ENCODE results near the gene SIL1. TPM values are rescaled to one million over a fixed set of nuclear protein-coding genes. Genes with fewer than 3 reads are reported as not detected.
"Not testable (repeated sequence)": the region's sequence is repeated elsewhere in the genome, so short reads cannot be mapped to it uniquely, and the experiment has no call there.

The SIL1 gene
- total and polyA plus RNA-seq, 2 donors (not counting 3 experiments of a cell fraction or from before 2014, with no cell fraction given), result 47.6 to 67.2 TPM

GRCh38 chr5:139012176-139012575 lies 186.0 kb downstream of the SIL1 start:
- Histone ChIP-seq H3K9me3 (replicated peaks; ENCODE audit: control insufficient read depth, insufficient read depth, low read length) (no peaks in the 10 kb centered on the region), H3K4me1 (ENCODE audit: control insufficient read depth, extremely low read depth, insufficient read depth, low read length) (peaks cover 13% of the 10 kb centered on the region), H3K4me3 (replicated peaks in 1 of 3; ENCODE audit: insufficient read depth in 1 of 3, low read depth in 1 of 3, low read length in 3 of 3) (no peak overlapping the region), H4K20me1 (replicated peaks; ENCODE audit: control insufficient read depth, extremely low read depth, insufficient read depth, low read length) (no peaks in the 10 kb centered on the region), H3K9ac (replicated peaks; ENCODE audit: extremely low read depth, insufficient read depth, low read length) (no peak overlapping the region), H3K9me1 (replicated peaks; ENCODE audit: control insufficient read depth, extremely low read depth, insufficient read depth, low read length) (no peaks in the 10 kb centered on the region), H3K4me2 (ENCODE audit: insufficient read depth, low read length) (no peak overlapping the region), H3K36me3 (ENCODE audit: control insufficient read depth in 2 of 2, extremely low read depth in 1 of 2, insufficient read depth in 2 of 2, low read length in 2 of 2) (no peaks in the 10 kb centered on the region), H3K27ac (ENCODE audit: insufficient read depth, low read depth, low read length) (no peak overlapping the region), H2AFZ (ENCODE audit: low read depth, low read length) (no peak overlapping the region), H3K79me2 (ENCODE audit: control insufficient read depth, insufficient read depth, low read length) (no peaks in the 10 kb centered on the region), H3K27me3 (ENCODE audit: control insufficient read depth in 2 of 2, insufficient read depth in 2 of 2, low read length in 2 of 2) (no peaks in the 10 kb centered on the region)
- BruUV-seq (replicated peaks), result no TSS peak
- dilution Hi-C loops (cut with MboI; ENCODE audit: extremely low pct_ligation_motif_present, low sequenced_read_pairs) (no loop called here), intact Hi-C loops (cut with micrococcal nuclease) (no loop called here)
- CTCF ChIA-PET, result interaction anchor here (0.5 kb wide), 1 partner anchor 59 kb away, joined by 3 read pairs; no protein-coding TSS in a partner anchor
- FAIRE-seq (no peak), DNase-seq (ENCODE audit: low read depth, low spot score) (no peak)
- TF ChIP-seq EZH2 (IDR thresholded peaks at IDR 0.05; ENCODE audit: borderline replicate concordance, low read depth, low read length, severe bottlenecking), result no peak
- TF ChIP-seq MYC (IDR thresholded peaks at IDR 0.05; ENCODE audit: low read depth, low read length), result no peak
- TF ChIP-seq, protein P1, sequence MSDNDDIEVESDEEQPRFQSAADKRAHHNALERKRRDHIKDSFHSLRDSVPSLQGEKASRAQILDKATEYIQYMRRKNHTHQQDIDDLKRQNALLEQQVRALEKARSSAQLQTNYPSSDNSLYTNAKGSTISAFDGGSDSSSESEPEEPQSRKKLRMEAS (IDR thresholded peaks at IDR 0.05; ENCODE audit: insufficient read depth, insufficient read length), result no peak
- TF ChIP-seq GATA2 (IDR thresholded peaks at IDR 0.05; ENCODE audit: insufficient read depth, insufficient read length, low read depth, low read length), result no peak
- no peak for TF ChIP-seq POLR2AphosphoS5 (IDR thresholded peaks at IDR 0.05; ENCODE audit: insufficient read depth, low read depth, low read length)
- TF ChIP-seq FOS (IDR thresholded peaks at IDR 0.05; ENCODE audit: borderline replicate concordance, insufficient read depth, low read length), result no peak
- TF ChIP-seq CTCF (IDR thresholded peaks at IDR 0.05; ENCODE audit: extremely low read depth in 1 of 2, insufficient read depth in 1 of 2, low read depth in 1 of 2, low read length in 2 of 2), result no peak
- no peak for TF ChIP-seq JUN (IDR thresholded peaks at IDR 0.05; ENCODE audit: borderline replicate concordance, insufficient read depth, insufficient read length, low read depth)
- TF ChIP-seq POLR2A (IDR thresholded peaks at IDR 0.05; ENCODE audit: low read depth, low read length), result no peak
- POLR2A ChIA-PET, result no interaction called here

- H3K4me3 ChIP-seq (replicated peaks in 1 of 3; ENCODE audit: insufficient read depth in 1 of 3, low read depth in 1 of 3, low read length in 3 of 3); H3K27ac ChIP-seq (ENCODE audit: insufficient read depth, low read depth, low read length); H3K79me2 ChIP-seq (ENCODE audit: control insufficient read depth, insufficient read depth, low read length); H2AFZ ChIP-seq (ENCODE audit: low read depth, low read length); dilution Hi-C loops (cut with MboI; ENCODE audit: extremely low pct_ligation_motif_present, low sequenced_read_pairs); FAIRE-seq; POLR2A ChIA-PET; H3K27me3 ChIP-seq (ENCODE audit: control insufficient read depth in 2 of 2, insufficient read depth in 2 of 2, low read length in 2 of 2); H3K4me2 ChIP-seq (ENCODE audit: insufficient read depth, low read length); H3K36me3 ChIP-seq (ENCODE audit: control insufficient read depth in 2 of 2, extremely low read depth in 1 of 2, insufficient read depth in 2 of 2, low read length in 2 of 2); CTCF ChIA-PET; intact Hi-C loops (cut with micrococcal nuclease); H3K9ac ChIP-seq (replicated peaks; ENCODE audit: extremely low read depth, insufficient read depth, low read length); H4K20me1 ChIP-seq (replicated peaks; ENCODE audit: control insufficient read depth, extremely low read depth, insufficient read depth, low read length); BruUV-seq (replicated peaks); H3K9me1 ChIP-seq (replicated peaks; ENCODE audit: control insufficient read depth, extremely low read depth, insufficient read depth, low read length); H3K9me3 ChIP-seq (replicated peaks; ENCODE audit: control insufficient read depth, insufficient read depth, low read length); DNase-seq (ENCODE audit: low read depth, low spot score): not testable (repeated sequence)
- peaks cover 13% of the 10 kb centered on the region for H3K4me1 ChIP-seq (ENCODE audit: control insufficient read depth, extremely low read depth, insufficient read depth, low read length)
Observed at GRCh38 chr5:139011156-139011555, 187.0 kb downstream of the SIL1 start.
